H9 (cell line): ENCODE results near the gene ITGB7. TPM values are rescaled to one million over a fixed set of nuclear protein-coding genes. Genes with fewer than 3 reads are reported as not detected.

Experiments
- DNase-seq: peaks from one replicate; pipeline ENCODE4 v3.0.0-alpha.2; 2017
- H2AFZ ChIP-seq: one replicate; pipeline ENCODE4 v1.6.1; 2013; ENCODE audit warnings: mild to moderate bottlenecking, low read length, control low read depth, moderate library complexity
- H2AK5ac ChIP-seq: 2 replicates; pipeline ENCODE4 v1.6.1; 2013; ENCODE audit warnings: low read length, control low read depth, mixed read lengths; ENCODE audit not compliant: insufficient read length
- H2BK120ac ChIP-seq: one replicate; pipeline ENCODE4 v1.6.1; 2013; ENCODE audit warnings: low read depth, mild to moderate bottlenecking, low read length, control low read depth, inconsistent platforms; ENCODE audit not compliant: poor library complexity, severe bottlenecking
- H2BK12ac ChIP-seq: 2 replicates; pipeline ENCODE4 v1.6.1; 2013; ENCODE audit warnings: low read length, control low read depth, mixed read lengths, low read depth; ENCODE audit not compliant: insufficient read length
- H2BK15ac ChIP-seq: 2 replicates; pipeline ENCODE4 v1.6.1; 2013; ENCODE audit warnings: low read depth, low read length, control low read depth
- H2BK20ac ChIP-seq: one replicate; pipeline ENCODE4 v1.6.1; 2013; ENCODE audit warnings: low read depth, mild to moderate bottlenecking, low read length, control low read depth, inconsistent platforms; ENCODE audit not compliant: poor library complexity, severe bottlenecking
- H2BK5ac ChIP-seq: 2 replicates; pipeline ENCODE4 v1.6.1; 2013; ENCODE audit warnings: low read length, control low read depth, mixed read lengths; ENCODE audit not compliant: insufficient read length
- H3K14ac ChIP-seq: 2 replicates; pipeline ENCODE4 v1.6.1; 2013; ENCODE audit warnings: low read length, control low read depth; ENCODE audit not compliant: insufficient read depth
- H3K18ac ChIP-seq: 2 replicates; pipeline ENCODE4 v1.6.1; 2013; ENCODE audit warnings: low read depth, mild to moderate bottlenecking, mixed read lengths, low read length, control low read depth; ENCODE audit not compliant: insufficient read length
- H3K23ac ChIP-seq: 2 replicates; pipeline ENCODE4 v1.6.1; 2013; ENCODE audit warnings: low read length, control low read depth, mixed read lengths, low read depth; ENCODE audit not compliant: insufficient read length
- H3K23me2 ChIP-seq: 2 replicates; pipeline ENCODE4 v1.6.1; 2013; ENCODE audit warnings: low read depth, mild to moderate bottlenecking, mixed read lengths, low read length, control low read depth; ENCODE audit not compliant: insufficient read length, poor library complexity, severe bottlenecking
- H3K27ac ChIP-seq: 2 replicates; pipeline ENCODE4 v1.5.1; 2013; ENCODE audit warnings: low read length, control low read depth, mixed read lengths, low read depth; ENCODE audit not compliant: insufficient read length
- H3K27me3 ChIP-seq: 2 replicates; pipeline ENCODE4 v1.6.1; 2013; ENCODE audit warnings: low read length, control low read depth, inconsistent platforms; ENCODE audit not compliant: insufficient read depth
- H3K4ac ChIP-seq: 2 replicates; pipeline ENCODE4 v1.6.1; 2013; ENCODE audit warnings: low read depth, mild to moderate bottlenecking, control low read depth, inconsistent platforms, low read length, moderate library complexity
- H3K4me1 ChIP-seq: 2 replicates; pipeline ENCODE4 v1.6.1; 2013; ENCODE audit warnings: low read length, control low read depth, inconsistent platforms; ENCODE audit not compliant: insufficient read depth
- H3K4me2 ChIP-seq: 2 replicates; pipeline ENCODE4 v1.6.1; 2013; ENCODE audit warnings: low read length, control low read depth, mixed read lengths; ENCODE audit not compliant: insufficient read length, insufficient read depth
- H3K56ac ChIP-seq: 2 replicates; pipeline ENCODE4 v1.6.1; 2013; ENCODE audit warnings: low read depth, mild to moderate bottlenecking, mixed read lengths, low read length, control low read depth; ENCODE audit not compliant: insufficient read length
- H3K79me1 ChIP-seq: 2 replicates; pipeline ENCODE4 v1.6.1; 2013; ENCODE audit warnings: low read depth, mild to moderate bottlenecking, moderate library complexity, low read length, control low read depth, inconsistent platforms; ENCODE audit not compliant: insufficient read depth, poor library complexity, severe bottlenecking
- H3K79me2 ChIP-seq: 2 replicates; pipeline ENCODE4 v1.6.1; 2013; ENCODE audit warnings: low read length, control low read depth, inconsistent platforms; ENCODE audit not compliant: insufficient read depth
- H3K9ac ChIP-seq: 2 replicates; pipeline ENCODE4 v1.6.1; 2013; ENCODE audit warnings: low read length, control low read depth, mixed read lengths; ENCODE audit not compliant: insufficient read length; ENCODE audit errors: extremely low read depth
- H3K9me3 ChIP-seq: one replicate; pipeline ENCODE4 v1.6.1; 2013; ENCODE audit warnings: low read depth, low read length, inconsistent platforms; ENCODE audit not compliant: control insufficient read depth
- H3T11ph ChIP-seq: one replicate; pipeline ENCODE4 v1.6.1; 2013; ENCODE audit warnings: mild to moderate bottlenecking, low read length, control low read depth, inconsistent platforms
- H4K20me1 ChIP-seq: one replicate; pipeline ENCODE4 v1.6.1; 2013; ENCODE audit not compliant: control insufficient read depth, insufficient read length, insufficient read depth
- H4K5ac ChIP-seq: 2 replicates; pipeline ENCODE4 v1.6.1; 2013; ENCODE audit warnings: low read depth, mild to moderate bottlenecking, mixed read lengths, low read length, control low read depth; ENCODE audit not compliant: insufficient read length
- H4K8ac ChIP-seq: replicated peaks from 2 replicates; pipeline ENCODE4 v1.6.1; 2013; ENCODE audit warnings: low read length, control low read depth, mixed read lengths, low read depth; ENCODE audit not compliant: insufficient read length
- H4K91ac ChIP-seq: 2 replicates; pipeline ENCODE4 v1.6.1; 2013; ENCODE audit warnings: low read depth, mild to moderate bottlenecking, moderate library complexity, mixed read lengths, low read length, control low read depth; ENCODE audit not compliant: insufficient read length
- H3K27ac Mint-ChIP-seq, 3 experiments: 2 replicates in 2 of 3; 3 replicates in 1 of 3; pipeline ENCODE4 v1.8.0; 2020 to 2021; ENCODE audit warnings: mixed read lengths in 3 of 3, mild to moderate bottlenecking in 1 of 3, moderate library complexity in 1 of 3
- H3K27me3 Mint-ChIP-seq: 2 replicates; pipeline ENCODE4 v1.8.0; 2021; ENCODE audit warnings: low read depth, mild to moderate bottlenecking, moderate library complexity, mixed read lengths
- H3K36me3 Mint-ChIP-seq, 3 experiments: 2 replicates in 2 of 3; 3 replicates in 1 of 3; pipeline ENCODE4 v1.8.0; 2020 to 2021; ENCODE audit warnings: low read depth in 3 of 3, mixed read lengths in 3 of 3; ENCODE audit not compliant: insufficient read depth in 1 of 3
- H3K4me1 Mint-ChIP-seq, 2 experiments: 2 replicates each; pipeline ENCODE4 v1.8.0; 2020; ENCODE audit warnings: mixed read lengths in 2 of 2
- H3K4me3 Mint-ChIP-seq, 2 experiments: 2 replicates in 1 of 2; 3 replicates in 1 of 2; pipeline ENCODE4 v1.8.0; 2020 to 2021; ENCODE audit warnings: mild to moderate bottlenecking in 2 of 2, mixed read lengths in 2 of 2, moderate library complexity in 1 of 2
- H3K9me3 Mint-ChIP-seq, 2 experiments: 2 replicates in 1 of 2; 3 replicates in 1 of 2; pipeline ENCODE4 v1.8.0; 2020; ENCODE audit warnings: mild to moderate bottlenecking in 2 of 2, mixed read lengths in 2 of 2, moderate library complexity in 1 of 2
- WGBS: extraction: QIAGEN DNeasy Blood & Tissue Kit; methylation state at CpG from one replicate; pipeline ENCODE4 v1.1.7; 2013; ENCODE audit warnings: missing lambda C conversion rate, low lambda C conversion rate, mixed read lengths; ENCODE audit not compliant: insufficient read length; ENCODE audit errors: extremely low coverage; 5-methylcytosine and 5-hydroxymethylcytosine counted together
- total RNA-seq: library from RNA; stranded (reverse); gene quantifications from 2 replicates; pipeline ENCODE4 v1.2.1, GENCODE V29; 2021
- TF ChIP-seq, protein P1 (sequence below): fragments of 200-600 bp; sonication (generic); conservative IDR thresholded peaks from 3 replicates; pipeline ENCODE4 v1.8.0; 2021; ENCODE audit warnings: antibody characterized with exemption, mild to moderate bottlenecking

The ITGB7 gene
- total RNA-seq, 1 experiment from 2014 or later = 0.39 TPM

DNA sequence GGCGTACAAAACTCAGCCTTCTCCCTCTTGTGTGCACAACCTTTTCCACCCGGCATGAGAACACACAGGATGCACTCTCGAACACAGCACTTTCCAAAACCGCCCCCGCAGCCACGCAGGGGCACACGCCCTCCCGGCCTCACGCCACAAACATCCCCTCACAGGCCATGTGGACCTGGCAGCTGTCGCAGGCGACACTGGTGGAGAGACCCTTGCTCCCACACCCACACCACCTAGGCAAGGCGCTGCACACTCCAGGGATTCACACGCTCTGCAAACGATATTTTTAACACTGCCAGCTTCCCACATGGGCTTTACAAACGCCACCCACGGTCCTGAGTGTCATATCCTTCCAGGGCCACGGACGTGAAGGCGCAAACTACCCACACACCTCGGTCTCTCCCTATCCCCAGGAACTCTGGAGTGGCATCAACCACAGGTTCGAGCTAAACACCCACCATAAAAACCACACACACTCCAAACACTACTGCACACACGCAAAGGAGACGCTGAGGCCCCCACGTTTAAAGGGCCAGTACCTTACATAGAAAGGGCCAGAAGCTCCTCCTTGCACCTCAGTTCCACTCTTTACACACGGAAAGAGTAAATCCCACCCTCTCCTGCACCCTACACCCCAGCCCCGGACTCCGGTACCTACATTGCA is 12.4 kb upstream of the ITGB7 start:
- Histone ChIP-seq H3K23ac (no peak overlapping the region), H2BK15ac (no peak overlapping the region), H2BK120ac (no peak overlapping the region), H2AK5ac (no peak overlapping the region), H3K4me2 (peak overlapping the region; percentile 99), H3K18ac (no peak overlapping the region), H2BK20ac (no peak overlapping the region), H3K9ac (peak overlapping the region; percentile 16), H4K20me1 (no peaks in the 10 kb centered on the region), H3T11ph (no peak overlapping the region), H3K14ac (no peak overlapping the region), H4K5ac (no peak overlapping the region), H4K8ac (no peak overlapping the region), H3K79me1 (no peaks in the 10 kb centered on the region), H3K56ac (no peak overlapping the region), H2BK5ac (no peak overlapping the region), H3K79me2 (peaks cover 4% of the 10 kb centered on the region; the same call in 1 of the 2 replicates), H3K27ac (no peak overlapping the region), H3K27me3 (peaks cover 3% of the 10 kb centered on the region; the same call in 1 of the 2 replicates), H2AFZ (no peak overlapping the region), H4K91ac (no peak overlapping the region), H2BK12ac (no peak overlapping the region), H3K4me1 (peaks cover 37% of the 10 kb centered on the region; the same call in 1 of the 2 replicates), H3K4ac (no peak overlapping the region), H3K9me3 (no peaks in the 10 kb centered on the region), H3K23me2 (peaks cover 22% of the 10 kb centered on the region)
- H3K4me3 Mint-ChIP-seq = peak overlapping the region; percentile 86 to 94
- peak overlapping the region in 1 of 3 experiments; percentile 11; a peak in 2 of 7 replicates for H3K27ac Mint-ChIP-seq
- peaks cover 75 to 77% of the 10 kb centered on the region in 2 experiments for H3K4me1 Mint-ChIP-seq
- peaks cover 17% of the 10 kb centered on the region for H3K27me3 Mint-ChIP-seq
- H3K36me3 Mint-ChIP-seq = peaks cover 0 to 17% (median 11%) of the 10 kb centered on the region in 3 experiments; a peak in 6 of 7 replicates
- WGBS = no CpG with 5 or more reads among the region's 27 CpGs
- DNase-seq = peak; percentile 29
- H3K9me3 Mint-ChIP-seq = no peaks in the 10 kb centered on the region; a peak in 2 of 5 replicates
- TF ChIP-seq, protein P1, sequence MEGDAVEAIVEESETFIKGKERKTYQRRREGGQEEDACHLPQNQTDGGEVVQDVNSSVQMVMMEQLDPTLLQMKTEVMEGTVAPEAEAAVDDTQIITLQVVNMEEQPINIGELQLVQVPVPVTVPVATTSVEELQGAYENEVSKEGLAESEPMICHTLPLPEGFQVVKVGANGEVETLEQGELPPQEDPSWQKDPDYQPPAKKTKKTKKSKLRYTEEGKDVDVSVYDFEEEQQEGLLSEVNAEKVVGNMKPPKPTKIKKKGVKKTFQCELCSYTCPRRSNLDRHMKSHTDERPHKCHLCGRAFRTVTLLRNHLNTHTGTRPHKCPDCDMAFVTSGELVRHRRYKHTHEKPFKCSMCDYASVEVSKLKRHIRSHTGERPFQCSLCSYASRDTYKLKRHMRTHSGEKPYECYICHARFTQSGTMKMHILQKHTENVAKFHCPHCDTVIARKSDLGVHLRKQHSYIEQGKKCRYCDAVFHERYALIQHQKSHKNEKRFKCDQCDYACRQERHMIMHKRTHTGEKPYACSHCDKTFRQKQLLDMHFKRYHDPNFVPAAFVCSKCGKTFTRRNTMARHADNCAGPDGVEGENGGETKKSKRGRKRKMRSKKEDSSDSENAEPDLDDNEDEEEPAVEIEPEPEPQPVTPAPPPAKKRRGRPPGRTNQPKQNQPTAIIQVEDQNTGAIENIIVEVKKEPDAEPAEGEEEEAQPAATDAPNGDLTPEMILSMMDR = no peak
